ENCODE measurements around the gene RAD51B. TPM values are rescaled to one million over a fixed set of nuclear protein-coding genes. Genes with fewer than 3 reads are reported as not detected.

The RAD51B gene
- polyA plus RNA-seq, 1 donor: 7.3 TPM

DNA sequence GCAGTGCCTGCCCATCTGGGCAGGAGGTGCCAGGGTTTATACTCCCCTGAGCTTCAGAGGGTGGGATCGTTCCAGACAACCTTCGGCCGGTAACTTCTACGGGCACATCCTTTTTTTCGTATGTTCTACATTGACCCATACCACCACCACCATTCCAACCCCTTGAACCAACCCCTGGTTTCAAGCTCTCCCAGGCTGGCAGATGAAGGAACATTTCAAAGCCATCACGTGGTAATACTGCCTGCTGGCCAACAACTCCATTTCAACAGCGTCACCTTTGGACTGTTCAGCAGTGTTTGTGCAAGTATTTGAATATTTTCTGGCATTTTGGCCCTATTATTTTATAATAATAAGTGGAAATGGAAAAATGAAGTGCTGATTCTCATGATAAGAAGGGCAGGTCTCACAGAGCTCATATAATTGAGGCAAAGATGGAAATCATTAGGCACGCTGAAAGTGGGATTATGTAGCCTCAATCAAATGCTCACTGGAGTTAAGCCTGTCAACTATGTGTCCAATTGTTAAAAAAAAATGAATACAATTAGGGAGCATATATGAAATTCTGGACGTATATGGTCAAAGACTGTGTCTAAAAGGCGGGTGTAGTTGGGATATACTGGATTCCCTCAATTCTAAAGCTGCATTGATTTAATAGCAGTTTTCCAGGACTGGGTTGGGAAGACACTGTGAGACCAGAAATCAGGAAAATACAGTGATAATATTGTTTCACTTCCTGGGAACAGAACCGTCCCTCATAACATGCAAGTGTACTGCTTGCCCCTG is 811.2 kb downstream of the RAD51B start:
- DNase-seq (ENCODE audit: low read depth): no peak

DNA sequence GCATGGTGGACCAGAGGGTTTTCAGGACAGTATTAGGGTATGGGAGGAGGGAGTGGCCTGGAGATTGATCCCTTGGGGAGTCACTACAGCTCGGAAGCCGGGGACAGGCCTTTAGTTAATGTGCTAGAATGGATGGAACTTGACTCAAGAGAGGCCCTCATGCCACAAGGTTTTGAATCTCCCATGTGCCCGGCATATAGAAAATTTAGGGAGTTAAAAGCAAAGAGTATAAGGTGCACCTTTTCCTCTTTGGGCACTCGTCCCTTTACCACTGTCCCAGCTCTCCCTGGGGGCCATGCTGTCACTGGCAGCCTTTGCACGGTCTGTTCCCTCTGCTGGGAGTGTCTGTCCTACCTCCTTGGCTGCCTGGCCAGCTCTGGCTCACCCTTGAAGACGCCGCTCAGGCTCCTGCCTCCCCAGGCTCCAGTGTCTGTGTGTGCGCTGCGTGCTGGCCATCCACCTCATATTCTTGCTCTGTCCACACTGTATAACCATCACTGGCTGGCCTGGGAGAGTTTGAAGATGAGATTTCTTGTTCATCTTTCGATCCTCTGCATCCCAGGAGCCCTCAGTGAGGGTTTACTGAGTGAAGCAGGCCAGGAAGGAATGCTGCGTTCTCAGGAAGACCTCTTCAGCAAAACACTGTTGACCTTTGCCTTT is 811.9 kb downstream of the RAD51B start:
- DNase-seq (ENCODE audit: low read depth): no peak

DNA sequence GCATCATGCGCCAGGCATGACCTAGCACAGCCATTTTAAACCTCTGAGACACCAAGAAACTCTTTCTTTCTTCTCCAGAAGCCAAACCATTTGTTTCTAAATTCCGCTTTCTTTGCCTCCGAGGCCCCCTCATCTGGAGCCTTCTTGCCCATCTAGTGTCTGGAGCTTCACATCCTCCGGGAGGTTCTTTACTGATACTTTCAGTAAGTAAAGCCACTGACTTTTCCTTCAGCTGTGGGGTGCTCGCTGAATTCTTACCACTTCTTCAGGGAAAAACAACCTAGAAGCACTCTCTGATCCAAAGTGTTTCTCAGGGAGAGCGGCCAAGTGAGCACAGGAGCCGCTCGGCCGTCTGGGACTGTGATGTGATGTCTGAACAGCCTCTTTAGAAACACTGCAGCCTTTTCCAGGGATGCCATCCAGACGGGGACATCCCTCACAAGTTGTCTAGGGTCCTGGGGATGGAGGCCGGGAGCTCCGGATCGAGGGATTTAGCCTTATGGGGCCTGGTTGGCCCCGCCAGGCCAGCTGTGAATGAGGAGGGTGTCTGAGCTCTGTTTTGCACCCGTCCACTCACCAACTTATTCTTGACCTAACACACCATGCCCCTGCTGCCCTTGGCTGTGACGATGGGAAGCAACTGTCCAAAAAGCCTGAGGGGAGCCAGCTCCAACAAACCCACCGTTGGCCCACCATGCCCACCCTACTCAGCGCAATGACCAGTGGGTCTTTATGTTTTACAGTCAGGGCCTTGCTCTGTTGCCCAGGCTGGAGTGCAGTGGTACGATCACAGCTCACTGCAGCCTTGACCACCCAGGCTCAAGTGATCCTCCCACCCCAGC is 812.7 kb downstream of the RAD51B start:
- DNase-seq (ENCODE audit: low read depth): no peak

DNA sequence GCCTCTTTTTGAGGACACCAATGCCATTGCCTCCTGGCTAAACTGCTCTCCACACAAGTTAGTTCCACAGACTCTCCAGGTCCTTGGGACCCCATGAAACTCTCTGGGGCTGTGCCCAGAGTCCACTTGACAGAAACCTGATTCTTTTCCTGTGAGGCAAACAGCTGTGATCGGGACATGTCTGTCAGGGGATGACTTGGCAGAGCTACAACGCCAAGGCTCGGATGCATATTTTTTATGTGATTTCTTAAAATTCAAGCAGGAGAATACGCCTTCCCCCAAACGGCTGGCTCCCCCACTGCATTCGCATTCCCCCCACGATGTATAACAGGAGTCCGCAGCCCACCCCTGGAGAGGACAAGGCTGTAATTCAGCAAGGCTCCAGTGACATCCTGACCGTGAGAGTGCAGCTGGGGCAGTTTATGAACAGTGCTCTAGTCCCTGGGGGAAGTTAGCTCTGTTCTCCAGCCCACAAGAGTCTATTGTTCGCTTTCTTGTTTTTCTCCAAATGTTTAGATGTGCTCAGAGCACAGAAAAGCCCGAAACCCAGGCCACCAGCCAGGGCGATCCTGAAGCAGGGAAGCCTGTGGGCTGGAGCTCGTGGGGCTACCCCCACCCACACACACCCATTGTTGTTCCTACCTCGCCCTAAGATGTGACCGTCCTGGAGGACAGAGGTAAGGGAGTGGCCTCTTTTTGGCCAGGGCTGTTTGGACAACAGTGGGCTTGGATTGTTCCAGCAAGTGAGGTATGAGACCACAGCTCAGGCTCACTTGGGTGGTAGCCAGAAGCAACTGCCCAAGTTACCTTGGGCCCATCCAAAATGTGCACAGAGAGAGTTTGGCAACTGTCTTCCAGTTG is 813.8 kb downstream of the RAD51B start:
- peak; percentile 70 for DNase-seq (ENCODE audit: low read depth)

DNA sequence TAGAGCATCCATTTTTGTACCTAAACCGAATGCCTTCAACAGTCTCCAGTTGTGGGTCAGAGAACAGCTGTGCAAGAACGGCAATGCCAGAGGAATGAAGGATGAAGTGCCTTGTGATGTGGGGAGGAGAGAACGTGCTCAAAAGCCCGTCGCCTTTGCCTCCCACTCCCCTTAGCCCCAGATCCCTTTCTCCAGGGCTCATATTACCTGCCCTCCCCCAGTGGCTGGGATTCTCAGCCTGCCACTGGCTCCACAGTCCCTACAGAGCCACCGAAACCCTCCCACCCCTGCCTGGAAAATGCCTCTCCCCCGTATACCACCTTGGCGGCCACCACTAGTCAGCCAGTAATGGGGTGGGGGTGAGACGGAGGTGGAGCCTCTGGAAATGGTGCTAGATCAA is 814.8 kb downstream of the RAD51B start:
- DNase-seq (ENCODE audit: low read depth): no peak

DNA sequence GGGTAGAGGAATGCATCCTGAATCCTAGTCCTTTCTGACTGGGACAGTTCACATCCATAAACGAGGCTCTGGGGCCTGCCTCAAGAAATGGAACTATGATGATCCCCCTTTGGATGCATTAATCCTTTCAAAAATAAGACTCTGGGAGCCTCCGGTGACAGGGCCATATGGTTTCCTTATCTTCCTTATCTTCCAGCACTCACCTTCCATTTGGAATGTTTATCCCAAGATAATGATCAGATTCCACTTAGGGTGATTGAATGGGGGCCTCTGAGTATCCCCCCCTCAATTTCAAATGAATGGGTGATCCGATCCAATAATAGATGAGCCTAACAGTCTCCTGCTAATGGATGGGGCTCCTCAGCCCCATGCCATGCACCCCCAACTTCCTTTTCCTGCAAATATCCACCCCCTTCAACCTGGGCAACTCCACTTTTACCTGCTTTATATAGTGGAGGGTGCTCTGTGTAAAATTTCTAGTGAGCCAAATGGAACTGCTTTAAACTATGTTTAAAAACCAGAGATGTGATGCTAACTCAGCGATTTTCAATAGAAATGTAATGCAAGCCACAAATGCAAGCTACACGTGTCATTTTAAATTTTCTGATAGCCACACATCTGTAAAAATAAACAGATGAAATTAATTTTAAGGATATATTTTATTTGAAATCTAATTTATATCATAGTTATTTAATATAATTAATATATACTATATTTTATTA is 815.5 kb downstream of the RAD51B start:
- DNase-seq (ENCODE audit: low read depth): no peak

DNA sequence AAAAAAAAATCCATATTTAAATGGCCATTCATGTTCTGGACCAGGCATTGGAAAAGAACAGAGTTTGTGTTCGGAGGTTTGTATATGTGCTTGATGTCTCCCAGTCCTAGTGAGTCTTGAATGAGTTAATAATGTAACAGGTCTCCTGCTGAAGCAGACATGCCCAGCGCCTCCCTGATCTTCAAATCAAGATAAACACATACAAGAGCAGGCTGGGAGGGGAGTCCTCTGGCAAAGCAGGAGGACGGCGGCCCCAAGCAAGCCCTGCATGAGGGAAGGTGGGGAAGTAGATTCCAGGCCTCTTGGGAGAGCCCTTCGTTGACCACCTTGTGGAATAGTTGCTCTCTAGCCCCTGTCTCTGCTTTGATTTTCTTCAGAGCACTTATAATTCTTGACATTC is 817.0 kb downstream of the RAD51B start:
- DNase-seq (ENCODE audit: low read depth): no peak

DNA sequence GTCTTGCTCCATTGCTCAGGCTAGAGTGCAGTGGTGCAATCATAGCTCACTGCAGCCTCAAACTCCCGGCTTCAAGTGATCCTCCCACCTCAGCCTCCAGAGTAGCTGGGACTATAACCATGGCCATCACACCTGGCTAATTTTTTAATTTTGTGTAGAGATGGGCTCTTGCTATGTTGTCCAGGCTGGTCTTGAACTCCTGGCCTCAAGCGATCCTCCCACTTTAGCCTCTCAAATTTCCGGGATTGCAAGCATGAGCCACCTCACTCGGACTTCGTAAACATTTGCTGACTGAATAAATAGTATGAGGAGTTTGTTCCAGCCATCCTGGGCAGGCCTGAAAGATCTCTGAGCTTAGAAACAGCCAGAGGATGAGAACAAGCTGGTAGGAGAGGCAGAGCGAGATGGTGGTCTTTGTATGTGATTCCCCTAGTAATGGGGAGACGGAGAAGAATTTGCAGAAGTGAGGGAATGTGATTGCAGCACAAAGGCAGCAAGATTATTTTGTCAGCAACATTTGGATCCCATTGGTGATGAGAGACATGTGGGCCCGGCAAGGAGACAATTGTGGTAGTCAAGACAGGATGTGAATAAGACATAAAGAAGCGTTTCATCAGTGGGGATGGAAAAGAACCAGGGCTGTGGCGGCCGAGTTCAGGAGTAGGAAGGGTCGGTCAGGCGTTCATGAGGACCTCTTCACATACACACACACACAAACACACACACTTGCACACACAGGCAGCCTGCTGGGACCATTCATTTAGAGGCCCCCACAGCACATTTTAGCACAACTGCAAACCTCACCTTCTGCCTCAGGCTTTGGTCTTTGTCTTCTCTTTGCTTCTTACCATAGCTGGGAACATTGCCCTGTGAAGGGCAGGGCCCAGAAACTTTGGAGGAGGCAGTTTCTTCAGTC is 817.8 kb downstream of the RAD51B start:
- DNase-seq (ENCODE audit: low read depth): no peak

DNA sequence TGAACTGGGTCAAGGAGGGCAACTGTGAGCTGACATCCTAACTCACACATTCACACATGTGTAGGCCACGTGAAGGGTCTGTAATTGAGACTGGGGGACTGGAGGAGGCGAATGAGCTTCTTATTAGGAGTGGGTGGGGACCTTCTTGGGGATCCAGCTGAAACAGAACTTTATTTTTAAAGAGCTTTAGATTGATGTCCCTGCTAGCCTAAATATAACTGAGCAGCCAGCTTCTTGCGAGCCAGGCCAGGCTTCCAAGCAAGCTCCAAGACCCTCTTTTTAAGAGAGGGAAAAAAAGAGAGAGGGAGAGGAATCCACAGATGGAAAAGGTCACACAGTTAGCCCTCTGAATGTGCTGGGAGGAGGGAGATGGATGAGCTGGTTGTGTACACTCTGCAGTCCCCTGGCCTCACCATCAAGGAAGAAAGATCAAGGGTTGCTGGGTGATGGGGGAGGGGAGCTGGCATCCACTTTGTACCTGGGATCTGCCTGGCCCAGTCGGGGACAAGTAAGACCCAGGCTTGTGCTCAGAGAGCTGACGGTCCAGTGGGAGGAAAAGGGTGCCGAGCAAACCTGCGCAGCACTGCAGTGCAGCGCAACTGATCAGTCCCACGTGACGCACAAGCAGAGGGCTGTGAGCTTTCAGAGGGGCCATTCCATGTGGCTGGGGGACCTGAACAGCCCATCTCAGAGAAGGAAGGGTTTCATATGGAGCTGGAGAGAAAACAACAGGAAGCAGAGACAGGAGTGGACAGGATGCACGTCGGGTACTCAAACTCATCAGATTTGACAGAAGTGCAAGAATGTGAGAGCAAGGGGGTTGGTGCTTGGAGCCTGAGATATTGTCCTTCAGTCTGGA is 818.8 kb downstream of the RAD51B start:
- no peak for DNase-seq (ENCODE audit: low read depth)

DNA sequence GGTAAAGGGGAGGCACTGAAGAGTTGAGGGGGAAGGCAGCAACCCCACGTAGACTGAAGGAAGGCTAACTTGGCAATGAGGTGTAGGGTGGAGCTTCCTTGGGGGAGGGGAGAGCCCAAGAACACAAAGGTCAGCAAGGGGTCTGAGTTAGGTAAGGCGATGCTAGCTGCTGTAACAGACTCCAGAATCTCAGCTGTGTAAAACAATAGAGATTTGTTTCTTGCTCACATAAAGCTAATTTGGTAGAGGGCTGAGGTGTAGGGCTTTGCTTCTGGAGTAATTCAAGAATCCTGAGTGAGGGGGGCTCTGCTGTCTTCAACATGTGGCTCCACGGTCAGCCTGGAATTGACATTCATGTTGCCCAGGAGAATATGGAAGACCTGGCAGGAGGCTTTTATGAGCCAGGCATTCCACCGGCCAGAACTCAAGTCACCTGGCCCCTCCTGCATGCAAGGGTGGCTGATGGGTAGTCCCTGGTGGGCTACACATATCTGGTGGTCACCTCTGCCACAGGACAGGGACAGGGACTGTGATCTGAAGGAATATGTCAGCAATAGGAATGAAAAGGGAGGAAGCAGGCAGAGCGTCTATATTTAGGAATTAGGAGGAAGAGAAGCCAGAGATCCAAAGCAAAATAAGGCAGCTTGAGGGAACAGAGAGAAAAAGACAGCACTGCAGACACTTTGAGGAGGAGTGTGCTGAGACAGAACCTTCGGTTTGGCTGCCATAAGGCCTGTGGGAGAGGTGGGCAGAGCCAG is 819.6 kb downstream of the RAD51B start:
- no peak for DNase-seq (ENCODE audit: low read depth)

DNA sequence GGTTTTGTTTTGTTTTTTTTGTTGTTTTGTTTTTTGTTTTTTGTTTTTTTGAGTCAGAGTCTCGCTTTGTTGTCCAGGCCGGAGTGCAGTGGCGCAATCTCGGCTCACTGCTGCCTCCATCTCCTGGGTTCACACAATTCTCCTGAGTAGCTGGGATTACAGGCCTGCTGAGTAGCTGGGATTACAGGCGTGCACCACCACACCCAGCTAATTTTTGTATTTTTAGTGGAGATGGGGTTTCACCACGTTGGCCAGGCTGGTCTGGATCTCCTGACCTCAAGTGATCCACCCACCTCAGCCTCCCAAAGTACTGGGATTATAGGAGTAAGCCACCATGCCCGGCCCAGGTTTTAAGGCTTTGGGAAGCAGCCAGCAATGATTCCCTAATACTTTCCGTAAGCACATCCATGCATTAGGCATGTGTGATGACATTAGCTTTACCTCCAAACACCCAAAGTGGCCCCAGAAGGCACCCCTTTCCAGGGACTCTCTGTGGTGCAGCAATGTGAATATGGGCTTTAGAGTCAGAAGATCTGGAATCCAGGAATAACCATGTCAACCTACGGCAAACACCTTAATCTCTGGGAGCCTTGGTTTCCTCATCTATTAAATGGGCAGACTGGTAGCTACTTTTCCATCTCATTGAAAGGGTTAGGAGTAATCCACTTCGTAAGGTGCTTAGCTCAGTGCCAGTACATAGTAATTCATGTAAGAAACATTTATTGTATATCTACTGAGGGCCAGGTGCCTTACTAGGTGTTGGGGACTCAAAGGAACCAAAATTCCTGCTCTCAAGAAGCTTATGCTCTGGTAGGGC is 820.4 kb downstream of the RAD51B start:
- DNase-seq (ENCODE audit: low read depth): no peak

DNA sequence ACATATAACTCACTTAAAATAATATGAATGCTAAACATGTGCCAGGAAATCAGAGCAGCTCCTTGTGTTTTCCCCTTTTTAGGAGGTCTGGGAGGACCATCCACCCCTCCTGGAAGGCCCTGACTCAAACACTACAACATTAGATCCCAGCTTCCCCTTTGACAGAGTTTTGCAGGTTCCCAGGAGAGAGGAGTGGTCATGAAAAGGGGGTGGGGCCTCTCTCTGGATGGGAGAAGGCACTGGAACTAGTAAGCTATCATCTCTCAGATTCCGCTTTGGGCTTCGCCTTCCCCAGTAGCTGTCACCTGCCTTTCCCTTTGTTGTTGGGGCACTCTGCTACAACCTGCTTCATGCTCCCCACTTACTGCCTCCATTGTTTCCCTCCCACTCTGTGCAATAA is 824.1 kb downstream of the RAD51B start:
- no peak for DNase-seq (ENCODE audit: low read depth)

DNA sequence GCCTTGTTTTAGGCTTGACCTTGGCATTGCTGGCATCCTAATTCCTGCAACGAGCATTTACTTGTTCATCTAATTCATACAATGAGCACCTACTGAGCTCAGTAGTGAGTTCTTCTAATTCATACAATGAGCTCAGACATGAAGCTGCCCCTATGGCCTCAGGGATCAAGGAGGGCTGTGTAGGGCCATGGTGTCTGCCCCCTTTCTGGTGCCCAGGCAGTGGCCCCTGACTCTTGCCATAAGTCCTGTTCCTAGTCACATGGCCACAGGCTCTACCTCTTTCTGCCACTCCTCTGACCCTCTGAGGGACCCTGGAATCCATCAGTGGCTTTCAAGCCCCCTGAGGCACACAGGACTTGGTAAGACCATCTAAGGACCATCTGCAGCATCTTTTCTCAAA is 824.5 kb downstream of the RAD51B start:
- DNase-seq (ENCODE audit: low read depth): no peak

DNA sequence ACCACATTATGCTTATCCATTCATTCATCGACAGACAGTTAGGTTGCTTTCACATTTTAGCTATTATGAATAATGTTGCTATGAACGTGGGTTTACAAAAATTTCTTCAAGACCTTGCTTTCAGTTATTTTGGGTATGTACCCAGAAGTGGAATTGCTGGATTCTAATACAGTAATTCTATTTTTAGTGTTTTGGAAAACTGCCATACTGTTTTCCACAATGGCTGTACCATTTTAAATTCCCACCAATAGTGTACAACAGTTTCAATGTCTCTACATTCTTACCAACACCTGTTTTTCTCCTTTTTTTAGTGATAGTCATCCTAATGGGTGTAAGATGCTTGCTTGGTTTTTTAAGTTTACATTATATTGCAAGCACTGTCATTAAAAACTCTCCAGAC is 825.8 kb downstream of the RAD51B start:
- no peak for DNase-seq (ENCODE audit: low read depth)

DNA sequence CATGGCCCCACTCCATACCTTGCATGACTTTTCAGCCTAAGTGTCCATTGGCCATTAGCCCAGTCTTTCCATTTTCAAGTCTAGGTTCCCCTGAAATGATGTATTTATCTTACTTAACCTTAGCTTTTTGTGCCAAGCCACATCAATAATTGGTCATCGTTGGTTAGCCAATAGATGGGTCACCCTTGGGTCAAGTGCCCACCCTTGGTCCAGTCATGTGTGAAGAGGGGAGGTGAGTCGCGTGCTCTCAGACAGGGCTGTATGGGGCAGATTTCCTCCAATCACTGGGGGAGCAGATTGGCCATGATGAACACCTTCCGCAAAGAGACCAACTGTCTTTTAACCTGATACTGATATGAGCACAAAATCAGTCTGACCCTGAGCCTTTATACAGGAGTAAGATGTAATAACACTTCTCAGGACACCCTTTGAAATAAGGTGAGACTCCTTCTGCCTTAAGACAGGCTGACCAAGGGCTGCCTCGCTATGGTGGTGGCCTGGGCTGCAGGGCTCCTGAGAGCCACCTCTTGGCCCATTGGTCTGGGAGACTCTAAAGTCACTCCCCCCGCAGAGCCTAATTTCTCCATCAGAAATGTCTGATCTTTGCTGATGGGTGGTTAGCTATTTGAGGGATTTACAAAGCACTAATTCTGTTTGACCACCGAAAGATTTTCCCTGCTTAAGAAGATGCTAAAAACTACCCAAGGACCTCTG is 830.1 kb downstream of the RAD51B start:
- no peak for DNase-seq (ENCODE audit: low read depth)

DNA sequence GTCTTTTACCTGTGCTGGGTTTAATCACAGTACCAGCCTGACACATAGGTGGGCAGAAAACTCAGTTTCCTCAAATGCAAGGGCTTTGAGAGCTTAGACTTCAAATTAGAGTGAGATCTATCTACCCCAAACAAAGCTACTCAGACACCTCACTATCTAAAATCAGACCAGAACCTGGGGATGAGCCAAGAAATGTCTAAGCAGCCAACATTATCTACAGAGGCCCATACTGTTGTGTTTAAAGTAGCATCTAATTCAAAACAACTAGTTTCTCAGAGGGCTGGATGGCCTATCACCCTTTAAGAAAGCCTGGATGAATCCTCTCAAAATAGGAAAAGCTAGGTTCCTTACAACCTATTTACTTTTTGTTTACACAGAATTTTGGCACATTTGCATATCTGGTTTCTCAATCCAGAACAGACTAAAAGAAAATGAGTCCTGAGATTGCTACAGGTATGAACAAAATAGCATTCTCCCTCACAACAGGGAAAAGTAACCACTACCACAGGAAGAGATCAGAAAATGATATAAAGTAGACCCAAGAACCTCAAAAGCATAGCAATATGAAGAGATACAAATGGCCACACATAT is 830.9 kb downstream of the RAD51B start:
- no peak for DNase-seq (ENCODE audit: low read depth)
